HG03558 (cell line): ENCODE results near the gene ZFYVE28.
"Not testable (repeated sequence)": the region's sequence is repeated elsewhere in the genome, so short reads cannot be mapped to it uniquely, and the experiment has no call there.

Experiments
- ATAC-seq: cut with Tn5 transposase; IDR thresholded peaks from one replicate; pipeline ENCODE4 v1.9.1; 2021; ENCODE audit warnings: moderate number of reproducible peaks; ENCODE audit not compliant: unreplicated experiment; ENCODE audit errors: extremely low read depth

Gene ZFYVE28

DNA sequence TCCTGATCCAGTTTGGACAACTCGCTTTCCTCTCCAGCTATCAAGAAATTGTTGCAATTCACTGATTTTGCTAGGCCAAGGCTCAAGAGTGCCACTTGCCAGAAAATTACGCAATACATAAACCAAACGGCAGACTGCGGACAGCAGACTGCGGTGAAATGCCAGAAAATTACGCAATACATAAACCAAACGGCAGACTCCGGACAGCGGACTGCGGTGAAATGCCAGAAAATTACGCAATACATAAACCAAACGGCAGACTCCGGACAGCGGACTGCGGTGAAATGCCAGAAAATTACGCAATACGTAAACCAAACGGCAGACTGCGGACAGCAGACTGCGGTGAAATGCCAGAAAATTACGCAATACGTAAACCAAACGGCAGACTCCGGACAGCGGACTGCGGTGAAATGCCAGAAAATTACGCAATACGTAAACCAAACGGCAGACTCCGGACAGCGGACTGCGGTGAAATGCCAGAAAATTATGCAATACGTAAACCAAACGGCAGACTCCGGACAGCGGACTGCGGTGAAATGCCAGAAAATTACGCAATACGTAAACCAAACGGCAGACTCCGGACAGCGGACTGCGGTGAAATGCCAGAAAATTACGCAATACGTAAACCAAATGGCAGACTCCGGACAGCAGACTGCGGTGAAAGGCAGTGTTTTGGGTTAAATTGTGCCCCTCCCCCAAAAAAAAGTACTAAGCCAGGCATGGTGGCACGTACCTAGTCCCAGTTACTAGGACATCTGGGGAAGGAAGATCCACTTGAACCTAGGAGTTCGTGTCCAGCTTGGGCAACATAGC lies 11.7 kb upstream of the ZFYVE28 start:
- not testable (repeated sequence) for ATAC-seq

DNA sequence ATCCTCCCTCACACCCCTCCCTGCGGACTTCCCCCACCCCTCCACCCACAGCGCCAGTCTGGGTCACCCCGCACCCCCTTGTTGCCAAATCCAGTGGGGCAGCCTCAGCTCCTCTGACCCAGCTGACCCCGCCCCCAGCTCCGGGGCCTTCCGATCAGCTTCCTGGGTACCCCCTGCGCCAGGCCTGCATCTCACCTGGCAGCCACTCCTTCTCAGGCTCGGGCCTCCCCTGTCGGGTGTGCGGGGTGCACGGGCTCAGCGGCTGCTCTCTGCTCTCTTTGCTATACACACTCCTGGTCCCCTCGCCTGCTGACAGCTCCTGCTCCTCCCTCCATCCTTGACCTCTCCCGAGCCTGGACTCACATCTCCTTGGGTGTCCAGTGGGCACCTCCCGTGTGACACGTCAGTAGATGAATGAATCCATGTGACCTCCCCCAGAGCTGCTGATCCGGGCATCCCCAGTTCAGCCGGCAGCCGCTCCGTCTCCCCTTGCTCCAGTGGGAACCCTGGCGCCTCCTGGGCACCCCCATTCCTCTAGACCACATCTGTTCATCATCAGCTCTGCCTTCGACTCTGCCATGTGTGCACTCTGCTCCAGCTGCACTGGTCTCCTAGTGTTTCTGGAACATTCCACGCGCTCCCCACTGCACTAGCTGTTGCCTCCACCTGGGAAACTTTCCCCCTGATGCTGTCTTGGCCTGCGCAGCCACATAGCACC lies 10.2 kb upstream of the ZFYVE28 start:
- no peak for ATAC-seq

DNA sequence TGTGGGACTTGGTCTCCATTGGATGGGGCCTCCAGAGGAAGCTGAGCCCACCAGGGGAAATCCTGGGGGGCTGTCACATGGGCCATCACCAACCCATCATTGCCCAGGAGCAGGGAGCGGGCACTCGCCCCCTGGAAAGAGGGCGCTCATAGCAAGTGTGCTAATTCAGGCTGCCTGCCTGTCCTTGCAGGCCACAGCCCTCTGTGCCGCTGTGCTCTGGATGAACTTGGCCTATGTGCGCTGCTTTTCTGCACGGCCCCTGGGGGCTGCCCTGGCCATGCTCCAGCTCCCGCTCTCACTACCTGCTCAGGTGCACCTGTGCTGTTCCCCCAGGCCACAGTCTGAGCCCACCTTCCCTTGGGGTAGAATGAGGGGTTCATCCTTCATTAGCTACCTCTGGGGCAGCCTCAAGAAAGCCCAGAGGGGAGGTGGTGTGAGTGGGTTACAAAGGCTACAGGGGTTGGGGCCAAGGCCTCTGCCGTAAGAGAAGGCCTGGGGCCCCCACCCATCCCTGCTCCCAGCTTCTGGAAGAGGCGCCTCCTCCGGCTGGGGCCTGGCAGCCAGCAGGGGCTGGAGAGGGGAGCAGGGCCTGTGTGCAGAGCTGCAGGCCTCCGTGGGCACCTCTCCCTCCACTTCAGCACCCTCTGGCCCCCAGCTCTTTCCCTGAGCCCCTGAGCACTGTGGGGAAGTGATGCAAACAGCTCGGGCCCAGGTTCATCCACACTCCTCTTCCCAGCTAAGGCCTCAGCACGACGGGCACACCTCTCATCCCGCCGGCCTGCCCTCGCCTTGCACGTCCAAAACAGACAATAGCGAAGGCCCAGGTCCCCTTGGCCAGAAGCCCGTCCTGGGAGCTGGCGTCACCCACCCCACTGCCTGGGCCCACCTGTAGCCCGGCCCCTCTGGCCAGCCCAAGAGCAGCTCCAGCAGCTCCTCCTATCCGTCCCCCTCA lies 9.2 kb upstream of the ZFYVE28 start:
- no peak for ATAC-seq

DNA sequence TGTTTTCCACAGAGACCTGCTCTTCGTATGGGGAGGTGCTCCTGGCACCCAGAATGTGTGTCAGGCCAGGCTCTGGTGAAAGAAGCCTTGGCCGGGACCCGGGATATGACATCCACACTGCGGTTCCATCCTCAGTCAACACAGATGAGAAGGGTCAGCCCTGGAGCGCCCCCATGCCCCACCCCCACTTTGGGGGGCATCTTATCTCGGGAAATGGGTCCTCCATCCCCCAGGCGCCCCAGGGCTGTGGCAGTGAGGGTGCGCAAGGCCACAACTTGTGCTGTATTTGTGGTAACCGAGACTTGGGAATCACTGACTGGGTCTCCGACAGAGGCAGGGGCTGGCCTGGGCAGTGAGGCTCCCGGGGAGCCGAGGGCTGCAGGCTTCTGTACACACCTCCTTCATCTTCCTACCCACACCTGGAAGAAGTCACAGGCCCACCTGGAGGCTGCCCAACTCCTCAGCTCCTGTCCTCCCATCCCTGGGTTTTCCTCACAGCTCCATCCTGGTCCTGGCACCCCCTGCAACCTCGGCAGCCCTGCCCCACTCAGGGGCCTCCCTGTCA lies 8.3 kb upstream of the ZFYVE28 start:
- ATAC-seq, result no peak

DNA sequence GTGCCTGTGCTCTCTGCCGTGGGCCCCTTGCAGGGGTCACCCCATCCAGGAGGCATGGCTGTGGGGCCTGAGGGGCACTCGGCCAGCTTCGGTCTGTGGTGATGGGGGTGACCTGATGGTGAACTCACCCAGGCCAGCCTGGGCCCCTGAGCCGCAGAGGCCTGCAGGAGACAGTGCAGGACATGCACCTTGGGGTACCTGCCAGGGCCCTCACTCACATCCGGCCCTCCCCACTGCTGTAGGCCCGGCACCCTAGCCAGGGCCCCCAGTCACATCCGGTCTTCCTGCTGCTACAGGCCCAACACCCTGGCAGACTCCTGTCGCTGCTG lies 7.6 kb upstream of the ZFYVE28 start:
- ATAC-seq, result no peak

DNA sequence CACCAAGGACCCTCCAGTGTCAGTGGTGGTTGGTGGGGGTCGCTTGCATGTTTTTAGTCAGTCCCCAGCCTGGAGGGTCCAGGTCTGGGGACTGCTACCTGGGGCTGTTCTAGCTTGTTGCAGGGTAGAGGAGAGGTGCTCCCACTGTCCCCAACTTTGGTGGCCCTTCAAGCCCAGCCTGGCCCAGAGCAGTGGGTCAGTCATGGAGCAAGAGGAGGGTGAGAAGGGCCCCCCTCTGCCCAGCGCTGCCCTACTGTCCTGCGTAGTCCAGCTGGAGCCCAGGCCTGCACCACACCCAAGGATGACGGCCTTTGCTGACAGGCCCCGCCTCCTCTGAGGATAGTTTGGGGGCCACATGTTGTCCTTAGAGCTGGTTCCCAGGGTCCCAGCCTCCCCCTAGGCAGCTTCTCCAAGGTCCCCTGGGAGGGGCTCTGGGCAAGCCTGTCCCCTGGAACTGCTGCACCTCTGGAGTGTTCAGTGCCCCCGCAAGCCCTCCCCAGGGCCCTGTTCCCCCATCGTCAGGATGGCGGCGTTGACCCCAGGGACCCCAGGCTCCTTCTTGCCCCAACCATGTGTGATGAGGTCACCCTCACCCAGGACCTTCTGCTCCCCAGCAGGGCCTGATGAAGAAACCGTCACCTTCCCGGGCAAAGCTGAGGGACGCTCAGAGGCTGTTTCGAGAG lies 7.1 kb upstream of the ZFYVE28 start:
- no peak for ATAC-seq

DNA sequence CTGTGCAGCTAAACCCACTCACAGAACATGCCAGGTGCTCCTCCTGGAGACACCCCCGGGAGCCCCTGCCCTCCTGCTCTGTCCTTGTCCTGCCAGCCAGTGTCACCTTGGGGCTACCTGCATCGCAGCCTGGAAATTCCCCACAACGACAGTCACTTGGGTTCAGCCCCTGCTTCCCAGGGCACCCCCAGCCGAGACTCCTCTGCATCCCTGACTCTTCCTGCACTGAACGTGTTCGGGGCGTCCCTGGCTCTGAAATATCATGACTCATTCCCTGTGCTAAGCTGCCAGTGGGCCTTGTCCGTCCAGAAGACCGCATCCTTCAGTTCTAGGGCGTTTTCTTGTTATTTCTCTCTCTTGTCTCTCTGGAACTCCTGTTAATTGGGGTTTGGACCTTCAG lies 6.1 kb upstream of the ZFYVE28 start:
- no peak for ATAC-seq

DNA sequence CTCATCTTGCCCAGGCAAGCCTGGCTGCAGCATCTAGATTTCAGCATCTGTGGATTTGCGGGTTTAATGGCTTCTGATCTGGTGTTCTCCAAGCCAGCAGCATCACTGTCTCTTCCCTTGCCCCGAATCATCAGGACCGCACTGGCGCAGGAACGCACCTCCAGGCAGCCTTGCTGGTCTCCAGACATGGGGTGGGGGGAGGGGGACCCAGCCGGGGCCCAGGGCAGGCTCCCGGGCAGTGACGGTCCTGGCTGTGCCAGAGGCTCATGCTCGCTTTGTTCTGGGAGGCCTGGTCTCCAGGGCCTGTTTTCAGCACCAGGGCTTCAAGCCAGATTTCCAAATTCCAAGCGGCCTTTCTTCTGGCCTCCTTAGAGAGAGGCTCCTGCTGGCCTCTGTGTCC lies 5.2 kb upstream of the ZFYVE28 start:
- ATAC-seq, result no peak

DNA sequence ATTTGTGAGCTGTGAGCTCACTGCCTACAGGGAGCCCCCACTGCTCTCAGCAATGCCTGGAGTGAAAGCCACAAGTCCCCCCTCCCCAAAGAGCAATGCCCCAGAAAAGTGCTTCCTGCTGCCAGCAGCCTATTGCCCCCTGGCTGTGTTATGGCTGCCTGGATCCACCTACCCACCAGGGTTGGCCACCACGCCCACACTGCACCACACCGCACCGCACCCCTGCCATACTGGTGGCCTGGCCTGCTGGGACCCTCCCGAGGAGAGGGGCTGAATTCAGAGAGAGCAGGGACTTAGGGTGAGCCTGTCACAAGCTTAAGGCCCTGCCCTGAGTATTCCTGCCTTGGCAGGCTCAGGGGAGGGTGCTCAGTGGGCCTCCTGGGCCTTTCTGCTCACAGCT lies 4.6 kb upstream of the ZFYVE28 start:
- no peak for ATAC-seq

DNA sequence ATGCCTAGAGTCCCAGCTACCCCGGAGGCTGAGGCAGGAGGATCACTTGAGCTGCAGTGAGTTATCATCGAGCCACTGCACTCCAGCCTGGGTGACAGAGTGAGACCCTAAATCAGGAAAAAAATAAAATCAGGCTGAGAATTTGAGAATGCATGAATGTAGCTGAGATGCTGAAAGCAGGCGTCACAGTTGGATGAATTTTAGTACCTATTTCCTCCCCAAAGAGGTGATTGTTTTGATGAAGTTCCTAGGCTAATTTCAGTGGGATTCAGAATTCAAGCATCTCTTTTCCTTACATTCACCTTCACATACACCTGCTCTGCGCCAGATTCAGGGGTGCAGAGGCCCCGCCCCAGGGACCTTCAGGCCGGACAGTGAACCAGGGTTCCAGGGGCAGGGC lies 3.5 kb upstream of the ZFYVE28 start:
- no peak for ATAC-seq

DNA sequence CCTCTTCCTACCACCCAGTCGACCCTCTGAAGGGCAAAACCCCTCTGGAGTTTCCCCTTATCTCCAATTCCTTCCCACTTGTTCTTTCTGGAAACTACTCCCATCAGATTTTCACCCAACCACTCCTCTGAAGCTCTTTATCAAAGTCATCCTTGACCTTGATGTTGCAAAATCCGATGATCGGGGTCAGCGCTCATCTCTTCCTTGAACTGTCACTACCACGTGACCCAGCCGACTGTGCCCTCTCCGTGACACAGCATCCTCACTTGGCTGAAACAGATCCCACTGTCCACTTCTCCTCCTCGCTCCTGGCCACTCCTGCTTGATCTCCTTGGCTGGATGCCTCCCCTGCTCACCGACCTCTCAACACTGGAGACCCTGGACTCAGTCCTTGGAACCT lies 1.4 kb upstream of the ZFYVE28 start:
- no peak for ATAC-seq

DNA sequence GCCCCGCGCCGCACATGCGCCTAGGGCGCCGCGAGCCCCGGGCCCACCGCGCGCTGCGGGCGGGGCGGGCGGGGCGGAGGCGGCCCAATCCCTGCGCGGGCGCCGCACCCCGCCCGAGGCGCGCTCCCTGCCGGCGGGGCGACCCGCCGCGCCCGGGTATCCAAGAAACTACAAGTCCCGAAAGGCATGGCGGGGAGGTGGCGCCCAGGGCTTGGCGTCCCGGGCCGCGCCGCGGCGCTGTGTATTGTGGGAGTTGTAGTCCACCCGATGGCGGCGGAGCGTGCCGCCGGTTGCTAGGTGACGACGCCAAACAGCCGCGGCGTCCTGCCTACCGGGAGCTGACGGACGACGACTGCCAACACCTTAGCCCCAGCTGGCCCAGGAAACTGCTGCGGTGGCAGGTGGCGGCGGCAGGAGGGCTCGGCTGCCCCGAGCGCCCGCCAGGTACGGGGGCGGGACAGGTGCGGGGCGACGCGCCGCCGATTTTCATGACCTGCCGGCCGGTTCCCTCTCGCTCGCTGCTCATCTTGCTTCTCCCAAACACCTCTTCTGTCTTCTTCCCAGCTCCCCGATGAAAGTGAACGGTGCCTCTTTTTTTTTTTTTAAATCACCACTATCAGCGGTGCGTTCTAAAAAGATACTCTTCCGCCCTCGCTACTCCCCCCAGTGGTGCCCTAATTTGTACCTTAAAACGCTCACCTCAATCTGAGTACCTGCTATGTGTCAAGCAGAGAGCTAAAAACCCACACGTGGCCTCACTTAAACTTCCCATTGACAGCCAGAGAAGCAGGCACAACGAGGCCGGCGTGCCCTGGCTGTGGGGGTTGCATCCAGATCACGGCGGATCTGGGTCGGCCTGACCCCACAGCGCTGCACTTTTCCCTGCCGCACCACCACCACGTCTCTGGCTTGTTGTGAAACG lies 466 bp upstream of the ZFYVE28 start, which contains the start of gene CFAP99:
Gene CFAP99, plus strand, starts transcription at position 306 of the 922 bp plus-strand sequence.
- peak; percentile 77 for ATAC-seq

DNA sequence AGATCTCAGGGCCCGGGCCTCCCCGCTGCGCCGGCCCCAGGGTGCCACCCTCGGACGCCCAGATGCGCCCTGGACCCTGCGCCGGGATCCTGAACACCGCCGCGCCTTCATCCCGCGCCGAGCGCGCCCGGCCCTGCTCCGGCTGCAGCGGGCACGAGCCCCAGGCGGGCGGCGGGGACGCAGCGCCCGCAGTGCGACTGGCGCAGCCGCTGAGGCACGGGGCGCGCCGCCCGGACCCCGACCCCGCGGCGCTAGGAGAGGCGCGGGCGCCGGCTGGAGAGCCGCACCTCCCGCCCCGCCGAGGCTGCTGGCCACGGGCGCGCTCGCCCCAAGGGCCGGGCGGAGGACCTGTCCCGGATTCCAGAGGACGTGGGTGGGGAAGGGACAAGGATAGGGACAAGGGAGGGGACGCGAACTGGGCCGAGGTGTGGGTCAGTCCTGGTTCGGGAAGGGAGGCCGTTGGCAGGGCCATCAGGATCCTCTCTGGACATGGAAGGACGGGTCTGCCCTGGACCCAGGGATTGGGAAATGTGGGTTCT lies 1.1 kb downstream of the ZFYVE28 start:
- ATAC-seq, result no peak

DNA sequence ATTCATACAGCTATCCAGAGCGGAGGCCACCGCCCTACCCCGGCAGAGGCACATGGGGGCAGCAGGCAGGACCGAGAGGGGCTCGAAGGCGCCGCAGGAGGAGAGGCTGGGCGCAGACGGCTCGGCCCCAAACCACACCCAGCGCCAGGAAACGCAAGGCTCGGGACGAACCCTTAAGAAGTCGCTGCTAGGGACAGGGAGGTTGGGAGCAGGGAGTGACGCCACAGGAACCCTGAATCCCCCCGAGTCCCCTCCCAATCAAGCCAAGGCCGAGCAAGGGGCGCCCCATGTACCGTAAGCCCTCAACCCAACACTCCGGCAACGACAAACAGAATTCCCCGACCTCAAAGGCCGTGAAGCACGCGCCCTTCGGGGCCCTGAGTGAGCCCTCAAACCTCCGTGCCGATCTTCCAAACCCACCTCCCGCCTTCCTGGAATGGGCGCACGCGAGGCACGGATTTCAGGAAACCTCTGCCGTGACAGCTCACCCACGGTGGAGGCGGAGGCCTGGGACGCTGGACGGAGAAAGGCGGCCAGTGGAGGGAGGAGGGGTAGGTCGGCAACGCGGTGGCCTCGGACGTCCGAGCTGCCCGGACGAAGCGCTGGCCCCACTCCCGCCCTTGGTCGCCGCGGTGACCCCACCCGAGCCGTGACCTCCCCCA lies 1.8 kb downstream of the ZFYVE28 start:
- ATAC-seq, result no peak

DNA sequence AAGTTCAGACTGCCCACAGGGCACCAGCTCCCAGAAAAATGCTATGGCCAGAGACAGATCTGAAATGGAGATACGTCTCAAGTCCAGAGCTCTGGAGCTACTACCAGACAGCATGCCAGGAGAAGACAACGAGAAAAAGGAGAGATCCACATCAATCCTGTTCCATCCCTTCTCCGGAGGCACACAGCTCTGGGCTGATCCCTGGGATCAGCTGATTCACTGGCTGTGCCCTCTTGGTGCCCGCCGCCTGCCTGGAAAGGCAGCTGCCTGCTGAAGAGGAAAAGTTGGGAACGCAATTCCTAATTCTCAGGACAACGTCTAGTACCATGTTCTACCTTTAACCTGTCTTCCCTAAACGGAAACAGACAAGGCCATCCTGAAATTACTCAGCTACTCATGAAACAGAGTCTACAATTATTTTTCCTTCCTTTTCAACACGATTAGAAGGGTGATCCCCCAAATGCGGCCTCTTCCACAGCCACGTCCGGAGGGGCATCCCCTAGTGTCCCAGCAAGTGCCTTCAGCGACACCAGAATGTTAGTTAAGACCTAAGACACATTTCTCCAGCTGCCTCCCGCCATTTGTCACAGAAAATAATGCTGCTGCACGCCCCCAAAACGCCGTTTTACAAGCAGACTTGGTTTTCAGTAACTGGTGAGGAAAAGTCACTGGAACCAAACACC lies 2.4 kb downstream of the ZFYVE28 start:
- no peak for ATAC-seq

DNA sequence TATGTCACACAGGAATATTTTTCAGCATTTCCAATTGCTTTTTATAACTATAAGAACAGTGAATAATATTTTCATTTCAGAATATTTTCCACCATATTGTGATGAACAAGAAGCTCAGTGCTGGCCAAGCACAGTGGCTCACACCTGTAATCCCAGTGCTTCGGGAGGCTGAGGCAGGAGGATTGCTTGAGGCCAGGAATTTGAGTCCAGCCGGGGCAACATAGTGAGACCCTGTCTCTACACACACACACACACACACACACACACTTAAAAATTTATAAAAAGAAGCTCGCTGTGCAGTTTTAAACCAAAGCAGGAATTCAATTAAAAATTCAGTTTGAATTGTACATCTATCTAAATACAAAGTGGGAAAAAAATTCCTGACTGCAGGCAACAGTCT lies 3.2 kb downstream of the ZFYVE28 start:
- no peak for ATAC-seq

DNA sequence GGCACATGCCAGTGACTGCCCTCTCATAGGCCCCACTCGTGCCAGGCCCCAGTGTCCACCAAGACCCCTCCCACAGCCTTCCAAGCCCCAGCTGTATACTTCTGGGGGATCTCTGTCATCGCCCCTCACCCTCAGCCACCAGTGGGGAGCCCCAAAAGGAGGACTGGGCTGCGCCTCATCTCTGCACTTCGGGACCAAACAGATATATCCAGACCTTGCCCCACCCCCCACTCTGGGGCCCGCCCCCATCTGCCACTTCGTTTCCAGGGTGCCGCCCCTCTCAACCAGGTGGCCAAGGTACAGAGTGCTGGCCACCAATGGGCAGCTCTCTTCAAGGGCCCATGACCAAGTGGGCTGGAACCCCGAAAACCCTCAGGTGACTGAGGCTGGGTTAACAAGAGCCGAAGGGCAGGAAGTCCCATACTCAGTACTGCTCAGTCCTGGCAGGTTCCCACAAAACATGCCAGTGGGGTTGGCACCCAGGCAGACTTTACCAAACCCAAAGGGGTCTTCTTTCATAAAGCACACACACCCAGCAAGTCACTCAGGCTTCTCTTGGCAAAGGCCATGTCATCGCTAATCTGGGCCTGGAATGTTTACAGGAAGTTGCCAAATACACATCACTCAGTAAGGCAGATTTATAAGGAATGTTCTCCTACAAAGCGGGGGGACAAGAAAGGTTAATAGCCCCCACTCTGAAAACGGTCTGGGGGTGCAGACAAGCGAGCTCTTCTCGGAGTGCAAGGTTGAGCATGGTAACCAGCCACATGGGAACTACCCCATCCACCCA lies 4.4 kb downstream of the ZFYVE28 start:
- no peak for ATAC-seq
